ENCODE measurements around the gene PLA2G4F.

Gene PLA2G4F

DNA sequence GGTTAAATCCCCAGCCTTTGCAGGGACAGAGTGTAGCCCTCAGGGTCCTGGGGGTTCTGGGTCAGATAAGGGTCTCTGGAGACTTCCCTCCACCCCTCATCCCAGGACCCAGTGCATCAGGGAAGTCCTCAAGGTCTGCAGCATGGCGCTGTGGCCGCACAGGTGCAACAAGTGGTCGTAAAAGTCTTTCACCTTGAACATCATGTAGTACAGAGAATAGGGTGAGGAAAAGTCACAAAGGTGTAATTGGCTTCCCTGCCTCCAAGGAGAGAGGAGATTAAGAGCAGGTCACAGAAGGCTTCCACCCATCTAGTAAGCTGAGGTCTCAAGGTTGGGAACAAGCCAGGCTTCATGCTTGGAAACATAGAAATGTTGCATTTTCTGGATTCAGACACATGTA, 32.9 kb downstream of the PLA2G4F start:
- TF ChIP-seq SIN3A (IDR thresholded peaks at IDR 0.05; ENCODE audit: borderline replicate concordance, insufficient read depth, low read length) (no peak), FOXP2 (optimal IDR thresholded peaks at IDR 0.05; ENCODE audit: borderline replicate concordance, extremely low read depth, extremely low read length, insufficient read depth) (no peak)

DNA sequence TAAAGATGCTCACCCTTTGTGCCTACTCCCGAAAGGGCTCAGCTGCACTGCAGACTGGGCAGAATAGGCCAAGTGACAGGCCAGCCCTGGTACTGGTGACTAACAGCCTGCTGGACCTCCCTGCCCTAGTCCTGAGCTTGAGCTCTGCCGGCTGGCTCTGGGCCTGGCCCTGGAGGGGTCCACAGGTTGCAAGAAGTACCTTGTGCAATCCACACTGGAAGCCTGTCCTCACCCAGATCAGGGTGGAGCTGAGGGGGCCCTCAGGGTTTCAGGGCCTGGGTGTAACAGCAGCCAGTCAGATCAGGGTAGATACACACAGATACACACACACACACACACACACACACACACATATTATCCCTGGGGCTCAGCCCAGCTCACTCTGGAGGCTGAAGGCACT, 34.8 kb downstream of the PLA2G4F start:
- TF ChIP-seq FOXP2 (optimal IDR thresholded peaks at IDR 0.05; ENCODE audit: borderline replicate concordance, extremely low read depth, extremely low read length, insufficient read depth) (no peak), SIN3A (IDR thresholded peaks at IDR 0.05; ENCODE audit: borderline replicate concordance, insufficient read depth, low read length) (no peak), POLR2AphosphoS5 (IDR thresholded peaks at IDR 0.05; ENCODE audit: low read depth, low read length) (no peak), TAF1 (IDR thresholded peaks at IDR 0.05; ENCODE audit: borderline replicate concordance, insufficient read depth, low read length) (no peak)
- TF ChIP-seq, protein P1, sequence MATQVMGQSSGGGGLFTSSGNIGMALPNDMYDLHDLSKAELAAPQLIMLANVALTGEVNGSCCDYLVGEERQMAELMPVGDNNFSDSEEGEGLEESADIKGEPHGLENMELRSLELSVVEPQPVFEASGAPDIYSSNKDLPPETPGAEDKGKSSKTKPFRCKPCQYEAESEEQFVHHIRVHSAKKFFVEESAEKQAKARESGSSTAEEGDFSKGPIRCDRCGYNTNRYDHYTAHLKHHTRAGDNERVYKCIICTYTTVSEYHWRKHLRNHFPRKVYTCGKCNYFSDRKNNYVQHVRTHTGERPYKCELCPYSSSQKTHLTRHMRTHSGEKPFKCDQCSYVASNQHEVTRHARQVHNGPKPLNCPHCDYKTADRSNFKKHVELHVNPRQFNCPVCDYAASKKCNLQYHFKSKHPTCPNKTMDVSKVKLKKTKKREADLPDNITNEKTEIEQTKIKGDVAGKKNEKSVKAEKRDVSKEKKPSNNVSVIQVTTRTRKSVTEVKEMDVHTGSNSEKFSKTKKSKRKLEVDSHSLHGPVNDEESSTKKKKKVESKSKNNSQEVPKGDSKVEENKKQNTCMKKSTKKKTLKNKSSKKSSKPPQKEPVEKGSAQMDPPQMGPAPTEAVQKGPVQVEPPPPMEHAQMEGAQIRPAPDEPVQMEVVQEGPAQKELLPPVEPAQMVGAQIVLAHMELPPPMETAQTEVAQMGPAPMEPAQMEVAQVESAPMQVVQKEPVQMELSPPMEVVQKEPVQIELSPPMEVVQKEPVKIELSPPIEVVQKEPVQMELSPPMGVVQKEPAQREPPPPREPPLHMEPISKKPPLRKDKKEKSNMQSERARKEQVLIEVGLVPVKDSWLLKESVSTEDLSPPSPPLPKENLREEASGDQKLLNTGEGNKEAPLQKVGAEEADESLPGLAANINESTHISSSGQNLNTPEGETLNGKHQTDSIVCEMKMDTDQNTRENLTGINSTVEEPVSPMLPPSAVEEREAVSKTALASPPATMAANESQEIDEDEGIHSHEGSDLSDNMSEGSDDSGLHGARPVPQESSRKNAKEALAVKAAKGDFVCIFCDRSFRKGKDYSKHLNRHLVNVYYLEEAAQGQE (IDR thresholded peaks at IDR 0.05; ENCODE audit: insufficient read depth in 1 of 2, low read depth in 2 of 2, low read length in 2 of 2), result no peak

DNA sequence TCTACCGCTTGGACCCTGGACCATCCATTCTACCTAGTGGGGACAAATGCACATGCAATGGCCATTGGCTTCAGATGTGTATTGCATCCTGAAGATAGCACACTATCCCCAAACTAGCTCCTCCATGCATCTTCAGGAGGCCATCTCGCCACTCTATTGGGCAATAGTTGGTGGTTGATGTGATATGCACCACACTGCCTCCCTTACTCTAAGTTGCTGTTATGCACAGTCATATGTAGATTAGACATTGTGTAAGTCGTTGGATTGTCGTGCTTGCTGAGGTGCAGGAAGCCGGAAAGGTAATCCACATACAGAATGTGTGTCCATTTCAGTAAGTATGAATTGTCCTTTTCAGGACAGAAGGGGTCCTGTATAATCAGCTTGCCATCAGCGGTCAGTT, 35.4 kb downstream of the PLA2G4F start:
- no peak for TF ChIP-seq POLR2AphosphoS5 (IDR thresholded peaks at IDR 0.05; ENCODE audit: low read depth, low read length)
- TF ChIP-seq FOXP2 (optimal IDR thresholded peaks at IDR 0.05; ENCODE audit: borderline replicate concordance, extremely low read depth, extremely low read length, insufficient read depth), result no peak
- TF ChIP-seq SIN3A (IDR thresholded peaks at IDR 0.05; ENCODE audit: borderline replicate concordance, insufficient read depth, low read length), result no peak
- no peak for TF ChIP-seq TAF1 (IDR thresholded peaks at IDR 0.05; ENCODE audit: borderline replicate concordance, insufficient read depth, low read length)
- TF ChIP-seq, protein P1 (IDR thresholded peaks at IDR 0.05; ENCODE audit: insufficient read depth in 1 of 2, low read depth in 2 of 2, low read length in 2 of 2), result no peak

DNA sequence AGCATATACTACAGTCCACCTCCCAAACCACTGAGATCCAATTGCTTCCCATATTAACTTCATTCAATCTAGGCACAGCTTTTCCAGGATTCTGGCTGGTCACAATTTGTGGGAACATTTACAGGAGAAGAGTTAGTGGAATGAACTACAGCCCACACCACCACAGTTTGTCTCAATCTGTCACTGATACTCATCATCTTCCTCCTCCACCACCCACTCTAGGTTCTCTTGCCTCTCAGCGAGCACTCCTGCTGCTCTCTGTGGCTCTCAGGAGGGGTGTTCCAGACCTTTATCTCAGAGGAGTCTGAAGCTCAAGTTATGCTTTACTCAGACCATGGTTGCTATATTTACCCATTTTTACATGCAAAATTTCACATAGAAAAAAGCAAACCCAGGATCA, 36.2 kb downstream of the PLA2G4F start:
- TF ChIP-seq TAF1 (IDR thresholded peaks at IDR 0.05; ENCODE audit: borderline replicate concordance, insufficient read depth, low read length) (no peak), POLR2AphosphoS5 (IDR thresholded peaks at IDR 0.05; ENCODE audit: low read depth, low read length) (no peak), SIN3A (IDR thresholded peaks at IDR 0.05; ENCODE audit: borderline replicate concordance, insufficient read depth, low read length) (no peak), FOXP2 (optimal IDR thresholded peaks at IDR 0.05; ENCODE audit: borderline replicate concordance, extremely low read depth, extremely low read length, insufficient read depth) (no peak)
- TF ChIP-seq, protein P1 (IDR thresholded peaks at IDR 0.05; ENCODE audit: insufficient read depth in 1 of 2, low read depth in 2 of 2, low read length in 2 of 2), result no peak

DNA sequence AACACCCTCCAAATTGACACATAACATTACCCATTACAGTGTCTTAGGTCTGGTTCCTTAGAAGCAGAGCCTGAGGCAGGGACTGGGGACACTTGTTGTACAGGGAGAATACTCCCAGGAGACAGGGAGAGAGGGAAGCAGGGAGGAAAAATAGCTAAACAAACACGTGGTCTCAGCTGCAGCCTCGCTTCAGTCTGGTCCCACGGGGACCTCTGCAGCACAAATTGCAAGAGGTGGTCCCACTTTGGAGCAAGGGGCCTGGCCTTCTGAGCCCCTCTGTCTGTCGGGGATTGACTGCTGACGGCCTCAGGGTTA, 37.0 kb downstream of the PLA2G4F start:
- TF ChIP-seq POLR2AphosphoS5 (IDR thresholded peaks at IDR 0.05; ENCODE audit: low read depth, low read length) (no peak), TAF1 (IDR thresholded peaks at IDR 0.05; ENCODE audit: borderline replicate concordance, insufficient read depth, low read length) (no peak)

DNA sequence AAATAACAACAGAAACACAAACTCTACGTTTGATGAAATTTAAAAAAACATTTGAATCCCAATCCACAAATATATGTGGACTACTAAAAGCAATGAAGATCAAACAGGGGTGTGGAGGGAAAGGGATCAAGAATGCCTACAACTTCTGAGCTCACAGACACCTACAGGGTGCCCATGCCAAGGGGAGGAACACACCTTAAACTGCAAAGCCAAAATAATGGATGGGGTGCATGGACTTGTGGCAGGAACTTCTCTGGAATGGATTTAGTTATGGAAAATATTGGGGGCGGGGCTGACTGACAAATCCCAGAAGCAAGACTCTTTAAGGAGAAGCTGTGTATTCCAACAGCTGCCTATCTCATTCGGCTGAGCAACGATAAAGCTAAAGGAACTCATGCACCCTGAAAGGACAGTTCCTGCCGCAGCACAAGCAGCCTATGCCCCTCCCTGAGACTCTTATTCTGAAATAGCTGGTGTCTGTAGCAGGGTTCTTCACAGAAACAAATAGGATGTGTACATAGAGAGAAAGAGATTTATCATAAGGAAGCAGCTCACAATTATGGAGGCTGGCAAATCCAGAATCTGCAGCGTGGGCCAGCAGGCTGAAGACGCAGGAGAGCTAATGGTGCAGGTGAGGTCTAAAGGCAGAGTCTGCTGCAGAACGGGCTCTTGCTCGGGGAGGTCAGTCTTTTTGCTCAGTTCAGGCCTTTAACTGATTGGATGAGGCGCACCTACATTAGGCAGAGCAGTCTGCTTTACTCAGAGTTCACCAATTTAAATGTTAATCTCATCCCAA, 37.6 kb downstream of the PLA2G4F start:
- TF ChIP-seq SIN3A (IDR thresholded peaks at IDR 0.05; ENCODE audit: borderline replicate concordance, insufficient read depth, low read length), result no peak
- no peak for TF ChIP-seq TAF1 (IDR thresholded peaks at IDR 0.05; ENCODE audit: borderline replicate concordance, insufficient read depth, low read length)
- TF ChIP-seq, protein P1 (IDR thresholded peaks at IDR 0.05; ENCODE audit: insufficient read depth in 1 of 2, low read depth in 2 of 2, low read length in 2 of 2), result no peak
- no peak for TF ChIP-seq FOXP2 (optimal IDR thresholded peaks at IDR 0.05; ENCODE audit: borderline replicate concordance, extremely low read depth, extremely low read length, insufficient read depth)
- TF ChIP-seq POLR2AphosphoS5 (IDR thresholded peaks at IDR 0.05; ENCODE audit: low read depth, low read length), result no peak
